ENCODE data around the gene GRM8.

DNA sequence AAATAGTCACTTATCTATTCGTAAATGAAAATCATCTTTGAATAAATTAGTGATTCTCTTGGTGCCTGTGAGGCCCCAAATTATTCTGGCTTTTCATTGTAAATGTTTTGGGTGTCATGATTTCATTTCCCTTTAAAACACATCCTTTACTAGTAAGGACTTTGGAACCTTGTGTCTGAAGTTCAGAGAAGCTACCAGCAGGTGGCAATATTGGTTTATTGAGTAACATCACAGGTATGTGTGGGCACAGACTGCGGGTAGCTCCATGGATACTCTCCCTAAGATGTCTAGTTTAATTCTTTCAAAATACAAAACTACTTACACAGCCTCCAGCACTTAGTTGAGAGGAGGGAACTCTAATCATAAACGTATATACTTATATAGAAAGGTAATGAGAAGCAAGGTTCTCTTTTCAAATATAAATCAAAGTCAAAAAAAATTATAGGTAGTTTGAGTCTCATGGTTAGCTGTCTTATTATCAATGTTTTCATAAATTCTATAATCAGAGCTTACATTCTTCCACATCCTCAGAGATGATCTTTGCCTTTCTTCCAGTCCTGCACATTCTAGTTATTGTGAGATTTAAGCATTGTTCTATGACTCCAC lies 449.6 kb downstream of the GRM8 start:
- TF ChIP-seq, protein P1, sequence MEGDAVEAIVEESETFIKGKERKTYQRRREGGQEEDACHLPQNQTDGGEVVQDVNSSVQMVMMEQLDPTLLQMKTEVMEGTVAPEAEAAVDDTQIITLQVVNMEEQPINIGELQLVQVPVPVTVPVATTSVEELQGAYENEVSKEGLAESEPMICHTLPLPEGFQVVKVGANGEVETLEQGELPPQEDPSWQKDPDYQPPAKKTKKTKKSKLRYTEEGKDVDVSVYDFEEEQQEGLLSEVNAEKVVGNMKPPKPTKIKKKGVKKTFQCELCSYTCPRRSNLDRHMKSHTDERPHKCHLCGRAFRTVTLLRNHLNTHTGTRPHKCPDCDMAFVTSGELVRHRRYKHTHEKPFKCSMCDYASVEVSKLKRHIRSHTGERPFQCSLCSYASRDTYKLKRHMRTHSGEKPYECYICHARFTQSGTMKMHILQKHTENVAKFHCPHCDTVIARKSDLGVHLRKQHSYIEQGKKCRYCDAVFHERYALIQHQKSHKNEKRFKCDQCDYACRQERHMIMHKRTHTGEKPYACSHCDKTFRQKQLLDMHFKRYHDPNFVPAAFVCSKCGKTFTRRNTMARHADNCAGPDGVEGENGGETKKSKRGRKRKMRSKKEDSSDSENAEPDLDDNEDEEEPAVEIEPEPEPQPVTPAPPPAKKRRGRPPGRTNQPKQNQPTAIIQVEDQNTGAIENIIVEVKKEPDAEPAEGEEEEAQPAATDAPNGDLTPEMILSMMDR (IDR thresholded peaks at IDR 0.05; ENCODE audit: low read length) = peak; percentile 97
- TF ChIP-seq EZH2 (IDR thresholded peaks at IDR 0.05; ENCODE audit: borderline replicate concordance, low read length) = no peak
